GM06990 (cell line): Measurements from ENCODE around the gene CACNA2D2.

Source experiments
- DNase-seq: peaks from one replicate; pipeline ENCODE4 v3.0.0-alpha.2; 2011; ENCODE audit not compliant: insufficient read length; ENCODE audit errors: extremely low read depth
- H3K27me3 ChIP-seq: replicated peaks from 2 replicates; pipeline ENCODE4 v1.6.0; 2011; ENCODE audit warnings: low read length; ENCODE audit not compliant: control insufficient read depth, insufficient read depth
- H3K36me3 ChIP-seq: 2 replicates; pipeline ENCODE4 v1.5.1; 2011; ENCODE audit warnings: low read length; ENCODE audit not compliant: control insufficient read depth, insufficient read depth
- H3K4me3 ChIP-seq: replicated peaks from 2 replicates; pipeline ENCODE4 v1.5.1; 2011; ENCODE audit warnings: low read depth, mild to moderate bottlenecking, control low read depth, low read length
- CTCF ChIP-seq: IDR thresholded peaks from 2 replicates; pipeline ENCODE4 v1.5.1; 2011; ENCODE audit warnings: low read length, control low read depth, mild to moderate bottlenecking, inconsistent platforms; ENCODE audit not compliant: insufficient read depth, poor library complexity, severe bottlenecking

CACNA2D2 gene

GRCh38 chr3:50453907-50454306, 49.5 kb downstream of the CACNA2D2 start:
- H3K27me3 ChIP-seq, result peaks cover 3% of the 10 kb centered on the region; the same call in 1 of the 2 replicates
- no peak overlapping the region for H3K4me3 ChIP-seq
- no peak for TF ChIP-seq CTCF
- no peaks in the 10 kb centered on the region for H3K36me3 ChIP-seq
- DNase-seq, result no peak

- H3K4me3 ChIP-seq, result no peak overlapping the region
- H3K36me3 ChIP-seq, result no peaks in the 10 kb centered on the region
- peak; percentile 31 for DNase-seq
- H3K27me3 ChIP-seq, result no peaks in the 10 kb centered on the region
- no peak for TF ChIP-seq CTCF
These were observed 53.1 kb downstream of the CACNA2D2 start for GRCh38 chr3:50450209-50450921.

GRCh38 chr3:50448752-50449539, 54.5 kb downstream of the CACNA2D2 start:
- Histone ChIP-seq H3K27me3 (peaks cover 2% of the 10 kb centered on the region; the same call in 1 of the 2 replicates), H3K36me3 (no peaks in the 10 kb centered on the region), H3K4me3 (no peak overlapping the region)
- no peak for DNase-seq
- no peak for TF ChIP-seq CTCF

- no peak for TF ChIP-seq CTCF
- DNase-seq, result no peak
- H3K4me3 ChIP-seq, result no peak overlapping the region
- H3K27me3 ChIP-seq, result peaks cover 2% of the 10 kb centered on the region; the same call in 1 of the 2 replicates
- H3K36me3 ChIP-seq, result no peaks in the 10 kb centered on the region
These were observed 56.1 kb downstream of the CACNA2D2 start for GRCh38 chr3:50447290-50447840.

GRCh38 chr3:50445919-50446318, 57.5 kb downstream of the CACNA2D2 start:
- no peak for DNase-seq
- no peaks in the 10 kb centered on the region for H3K36me3 ChIP-seq
- TF ChIP-seq CTCF, result no peak
- H3K4me3 ChIP-seq, result no peak overlapping the region
- H3K27me3 ChIP-seq, result peaks cover 2% of the 10 kb centered on the region; the same call in 1 of the 2 replicates
